Upper lobe of right lung (tissue), 1 donor: ENCODE measurements around the gene EVC2. TPM values are rescaled to one million over a fixed set of nuclear protein-coding genes. Genes with fewer than 3 reads are reported as not detected.

ENCODE experiments used
- ATAC-seq: fragments of 200-7000 bp; cut with Tn5 transposase; one replicate; pipeline ENCODE4 v1.9.1; 2020; ENCODE audit warnings: mild to moderate bottlenecking, moderate library complexity
- DNase-seq: peaks from one replicate; pipeline ENCODE4 v3.0.0-alpha.2; 2020
- H3K27ac ChIP-seq: fragments of 200-600 bp; one replicate; pipeline ENCODE4 v1.8.0; 2022
- H3K27me3 ChIP-seq: fragments of 200-600 bp; one replicate; pipeline ENCODE4 v1.8.0; 2022; ENCODE audit warnings: mild to moderate bottlenecking
- H3K36me3 ChIP-seq: fragments of 200-600 bp; one replicate; pipeline ENCODE4 v1.8.0; 2022
- H3K4me1 ChIP-seq: fragments of 200-600 bp; one replicate; pipeline ENCODE4 v1.8.0; 2022
- H3K4me3 ChIP-seq: fragments of 200-600 bp; one replicate; pipeline ENCODE4 v1.8.0; 2022; ENCODE audit warnings: mild to moderate bottlenecking
- H3K9me3 ChIP-seq: fragments of 200-600 bp; one replicate; pipeline ENCODE4 v1.8.0; 2022
- CTCF ChIP-seq: fragments of 200-600 bp; IDR thresholded peaks from one replicate; pipeline ENCODE4 v1.8.0; 2022; ENCODE audit warnings: antibody characterized with exemption
- intact Hi-C: fragments of 100-400 bp; cut with DNase I; formaldehyde crosslinking; loops from one replicate; pipeline ENCODE4 v1.11.0; 2022
- total RNA-seq: library from RNA; stranded (reverse); fragmentation: NEBNext Ultra II Directional; extraction: Animal tissue kit (Norgen Biotek cat#: 25700); gene quantifications from one replicate; pipeline ENCODE4 v1.2.1, GENCODE V29; 2021
- donor health status: DM: no; HTN: yes; CAD: no; lungs with severe emphysema.

The EVC2 gene
- total RNA-seq, 1 donor from 2014 or later = 6.3 TPM

GRCh38 chr4:5720157-5720850 is 11.9 kb upstream of the EVC2 start:
- H3K9me3 ChIP-seq = no peaks in the 10 kb centered on the region
- DNase-seq (no peak), ATAC-seq (no peak)
- no peaks in the 10 kb centered on the region for H3K27me3 ChIP-seq
- no peaks in the 10 kb centered on the region for H3K4me1 ChIP-seq
- H3K36me3 ChIP-seq = peaks cover 4% of the 10 kb centered on the region
- no peak overlapping the region for H3K27ac ChIP-seq
- TF ChIP-seq CTCF = no peak
- intact Hi-C loops = no loop called here
- H3K4me3 ChIP-seq = no peak overlapping the region

- Histone ChIP-seq H3K9me3 (no peaks in the 10 kb centered on the region), H3K4me1 (no peaks in the 10 kb centered on the region), H3K36me3 (peaks cover 4% of the 10 kb centered on the region), H3K4me3 (no peak overlapping the region), H3K27me3 (no peaks in the 10 kb centered on the region), H3K27ac (no peak overlapping the region)
- ATAC-seq (no peak), DNase-seq (no peak)
- no peak for TF ChIP-seq CTCF
- intact Hi-C loops = no loop called here
Observed at GRCh38 chr4:5719350-5720055, 11.1 kb upstream of the EVC2 start.

- DNase-seq (no peak), ATAC-seq (no peak)
- peaks cover 4% of the 10 kb centered on the region for H3K36me3 ChIP-seq
- H3K4me3 ChIP-seq = no peak overlapping the region
- H3K4me1 ChIP-seq = no peaks in the 10 kb centered on the region
- no peak for TF ChIP-seq CTCF
- no peak overlapping the region for H3K27ac ChIP-seq
- no peaks in the 10 kb centered on the region for H3K27me3 ChIP-seq
- H3K9me3 ChIP-seq = no peaks in the 10 kb centered on the region
- intact Hi-C loops = no loop called here
Observed at GRCh38 chr4:5718411-5718810, 10.1 kb upstream of the EVC2 start.

- Histone ChIP-seq H3K36me3 (peaks cover 4% of the 10 kb centered on the region), H3K27ac (no peak overlapping the region), H3K4me1 (no peaks in the 10 kb centered on the region), H3K27me3 (no peaks in the 10 kb centered on the region), H3K4me3 (no peak overlapping the region), H3K9me3 (no peaks in the 10 kb centered on the region)
- intact Hi-C loops = no loop called here
- DNase-seq (no peak), ATAC-seq (no peak)
- TF ChIP-seq CTCF = no peak
Observed at GRCh38 chr4:5717449-5718158, 9.2 kb upstream of the EVC2 start.

GRCh38 chr4:5716391-5716790 is 8.0 kb upstream of the EVC2 start:
- intact Hi-C loops = no loop called here
- DNase-seq = no peak
- ATAC-seq = no peak
- H3K9me3 ChIP-seq = no peaks in the 10 kb centered on the region
- H3K4me1 ChIP-seq = peaks cover 6% of the 10 kb centered on the region
- no peak overlapping the region for H3K27ac ChIP-seq
- H3K4me3 ChIP-seq = no peak overlapping the region
- no peak for TF ChIP-seq CTCF
- H3K27me3 ChIP-seq = no peaks in the 10 kb centered on the region
- peaks cover 4% of the 10 kb centered on the region for H3K36me3 ChIP-seq
